ENCODE results near the gene KEAP1.

DNA sequence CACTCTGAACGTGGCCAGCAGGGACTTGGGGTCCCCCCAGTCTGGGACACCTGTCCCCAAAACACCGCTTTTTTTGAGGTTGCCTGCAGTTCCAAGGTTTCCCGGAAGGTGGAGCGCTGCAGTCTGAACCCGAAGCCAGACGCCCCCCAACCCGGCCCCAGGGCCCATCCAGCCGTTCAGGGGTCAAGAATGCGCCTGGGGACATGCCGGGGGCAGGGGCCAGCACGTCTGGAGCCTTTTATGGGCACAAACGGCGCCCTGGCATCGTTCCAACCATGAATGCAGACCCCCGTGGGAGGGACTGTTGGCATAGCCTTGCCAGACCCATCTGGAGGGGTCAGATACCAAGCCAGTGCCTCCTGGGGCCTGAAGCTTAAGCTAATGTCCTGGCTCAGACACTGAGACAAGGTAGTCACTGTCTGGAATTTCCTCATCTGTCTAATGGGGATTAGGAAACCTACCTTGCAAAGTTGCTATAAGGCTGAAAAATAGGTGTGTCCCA lies 7.2 kb upstream of the KEAP1 start:
- TF ChIP-seq POLR2AphosphoS5 (IDR thresholded peaks at IDR 0.05), result no peak
- TF ChIP-seq, protein P1, sequence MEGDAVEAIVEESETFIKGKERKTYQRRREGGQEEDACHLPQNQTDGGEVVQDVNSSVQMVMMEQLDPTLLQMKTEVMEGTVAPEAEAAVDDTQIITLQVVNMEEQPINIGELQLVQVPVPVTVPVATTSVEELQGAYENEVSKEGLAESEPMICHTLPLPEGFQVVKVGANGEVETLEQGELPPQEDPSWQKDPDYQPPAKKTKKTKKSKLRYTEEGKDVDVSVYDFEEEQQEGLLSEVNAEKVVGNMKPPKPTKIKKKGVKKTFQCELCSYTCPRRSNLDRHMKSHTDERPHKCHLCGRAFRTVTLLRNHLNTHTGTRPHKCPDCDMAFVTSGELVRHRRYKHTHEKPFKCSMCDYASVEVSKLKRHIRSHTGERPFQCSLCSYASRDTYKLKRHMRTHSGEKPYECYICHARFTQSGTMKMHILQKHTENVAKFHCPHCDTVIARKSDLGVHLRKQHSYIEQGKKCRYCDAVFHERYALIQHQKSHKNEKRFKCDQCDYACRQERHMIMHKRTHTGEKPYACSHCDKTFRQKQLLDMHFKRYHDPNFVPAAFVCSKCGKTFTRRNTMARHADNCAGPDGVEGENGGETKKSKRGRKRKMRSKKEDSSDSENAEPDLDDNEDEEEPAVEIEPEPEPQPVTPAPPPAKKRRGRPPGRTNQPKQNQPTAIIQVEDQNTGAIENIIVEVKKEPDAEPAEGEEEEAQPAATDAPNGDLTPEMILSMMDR (IDR thresholded peaks at IDR 0.05), result peak; percentile 23 to 57 (median 38)
